B cell (primary cell): Measurements from ENCODE around the gene SIGLEC7. TPM values are rescaled to one million over a fixed set of nuclear protein-coding genes. Genes with fewer than 3 reads are reported as not detected.

ENCODE experiments used
- ATAC-seq: fragments of 200-7000 bp; cut with Tn5 transposase; one replicate; pipeline ENCODE4 v1.10.0; 2021; ENCODE audit warnings: low read depth, mild to moderate bottlenecking, moderate number of reproducible peaks, moderate library complexity
- CTCF ChIA-PET: fragments of 350-600 bp; sonication (Branson Sonifier 250); formaldehyde crosslinking; loops from one replicate; lab custom pipeline; 2021; ENCODE audit warnings: antibody characterized with exemption, inconsistent platforms; lab: Charles Lee
- POLR2A ChIA-PET: fragments of 350-600 bp; sonication (Branson Sonifier 250); formaldehyde crosslinking; loops from one replicate; lab custom pipeline; 2021; ENCODE audit warnings: antibody characterized with exemption; lab: Charles Lee
- DNase-seq: peaks from one replicate; pipeline ENCODE4 v3.0.0; 2013
- H2AFZ ChIP-seq: 2 replicates; pipeline ENCODE4 v1.6.1; 2012; ENCODE audit warnings: mild to moderate bottlenecking, low read depth, low read length; ENCODE audit not compliant: insufficient read depth, poor library complexity, severe bottlenecking
- H3K27ac ChIP-seq, 2 donors: 1 replicate in 1 of 2; 2 replicates in 1 of 2; pipeline ENCODE4 v1.5.1; 2012 to 2013; ENCODE audit warnings: low read length in 2 of 2, mild to moderate bottlenecking in 2 of 2, moderate library complexity in 1 of 2
- H3K27me3 ChIP-seq, 4 experiments: fragments of 200-600 bp in 1 of 4; sonication (generic) in 1 of 4; replicated peaks in 1 of 4; 1 replicate in 2 of 4; 2 replicates in 2 of 4; pipeline versions ENCODE4 v1.6.1 to v1.7.0; 2013 to 2016; ENCODE audit warnings: low read length in 3 of 4, mild to moderate bottlenecking in 2 of 4, mixed read lengths in 1 of 4, moderate library complexity in 1 of 4; ENCODE audit not compliant: insufficient read depth in 4 of 4, control insufficient read depth in 3 of 4; ENCODE audit errors: control extremely low read depth in 1 of 4
- H3K36me3 ChIP-seq, 2 experiments: replicated peaks in 1 of 2; 1 replicate in 1 of 2; 2 replicates in 1 of 2; pipeline versions ENCODE4 v1.6.1 to v1.7.1; 2013; ENCODE audit warnings: low read length in 1 of 2; ENCODE audit not compliant: insufficient read depth in 2 of 2, control insufficient read depth in 1 of 2; ENCODE audit errors: control extremely low read depth in 1 of 2, extremely low read depth in 1 of 2
- H3K4me1 ChIP-seq, 2 donors: fragments of 200-600 bp in 1 of 2; sonication (generic) in 1 of 2; 1 replicate in 1 of 2; 2 replicates in 1 of 2; pipeline versions ENCODE4 v1.5.1 to v1.6.1; 2013 to 2017; ENCODE audit warnings: low read length in 2 of 2; ENCODE audit not compliant: control insufficient read depth in 2 of 2, insufficient read depth in 2 of 2
- H3K4me2 ChIP-seq: replicated peaks from 2 replicates; pipeline ENCODE3; 2012; ENCODE audit warnings: mild to moderate bottlenecking, low read depth, low read length; ENCODE audit not compliant: poor library complexity, severe bottlenecking
- H3K4me3 ChIP-seq, 5 experiments: fragments of 200-600 bp in 1 of 5; sonication (generic) in 1 of 5; 1 replicate in 3 of 5; 2 replicates in 2 of 5; pipeline versions ENCODE4 v1.5.1 to v1.7.0; 2011 to 2016; ENCODE audit warnings: low read length in 4 of 5, mild to moderate bottlenecking in 4 of 5, low read depth in 2 of 5, control low read depth in 1 of 5, moderate library complexity in 1 of 5; ENCODE audit not compliant: insufficient read depth in 1 of 5; ENCODE audit errors: control extremely low read depth in 1 of 5, extremely low read depth in 1 of 5
- H3K79me2 ChIP-seq: fragments of 200-600 bp; sonication (generic); one replicate; pipeline ENCODE4 v1.6.0; 2016; ENCODE audit warnings: low read length; ENCODE audit not compliant: control insufficient read depth, insufficient read depth
- H3K9ac ChIP-seq: fragments of 200-600 bp; sonication (generic); 2 replicates; pipeline ENCODE4 v1.6.1; 2017; ENCODE audit warnings: mild to moderate bottlenecking, low read length, moderate library complexity
- H3K9me3 ChIP-seq, 3 donors: one replicate each; pipeline versions ENCODE4 v1.6.1 to v1.7.1; 2013; ENCODE audit warnings: low read length in 2 of 3; ENCODE audit not compliant: control insufficient read depth in 2 of 3, insufficient read depth in 1 of 3; ENCODE audit errors: control extremely low read depth in 1 of 3
- H4K20me1 ChIP-seq: 2 replicates; pipeline ENCODE4 v1.6.0; 2012; ENCODE audit warnings: mild to moderate bottlenecking, low read length; ENCODE audit not compliant: insufficient read depth, control insufficient read depth, poor library complexity, severe bottlenecking
- H3K27ac Mint-ChIP-seq: one replicate; pipeline ENCODE4 v1.8.0; 2021; ENCODE audit warnings: mixed read lengths
- H3K27me3 Mint-ChIP-seq: one replicate; pipeline ENCODE4 v1.8.0; 2021; ENCODE audit warnings: mixed read lengths
- H3K4me1 Mint-ChIP-seq: one replicate; pipeline ENCODE4 v1.8.0; 2021; ENCODE audit warnings: mixed read lengths
- H3K4me3 Mint-ChIP-seq: one replicate; pipeline ENCODE4 v1.8.0; 2021; ENCODE audit warnings: mixed read lengths
- H3K9me3 Mint-ChIP-seq: one replicate; pipeline ENCODE4 v1.8.0; 2022; ENCODE audit warnings: mixed read lengths; ENCODE audit not compliant: insufficient read depth
- CTCF ChIP-seq: fragments of 200-600 bp; IDR thresholded peaks from one replicate; pipeline ENCODE4 v1.8.0; 2022; ENCODE audit warnings: antibody characterized with exemption, mild to moderate bottlenecking
- EZH2 ChIP-seq: IDR thresholded peaks from 2 replicates; pipeline ENCODE4 v1.6.1; 2012; ENCODE audit warnings: borderline replicate concordance, low read depth, mild to moderate bottlenecking, moderate library complexity, low read length; ENCODE audit not compliant: insufficient read depth, poor library complexity, severe bottlenecking
- WGBS: methylation state at CpG from one replicate; pipeline ENCODE4 v1.1.5; 2013; ENCODE audit warnings: missing lambda C conversion rate; ENCODE audit not compliant: insufficient coverage; 5-methylcytosine and 5-hydroxymethylcytosine counted together
- intact Hi-C: fragments of 100-400 bp; cut with micrococcal nuclease; formaldehyde crosslinking; loops from one replicate; pipeline ENCODE4 v1.10.0; 2022
- polyA plus RNA-seq: library from polyadenylated mRNA; depleted of rRNA; stranded (reverse); fragments of >200 nt; gene quantifications from 2 replicates; pipeline ENCODE4 v1.2.3, GENCODE V29; 2012
- total RNA-seq, 2 donors: library from RNA; stranded (reverse); fragments of 120-200 nt in 1 of 2; gene quantifications; 1 replicate in 1 of 2; 2 replicates in 1 of 2; pipeline versions ENCODE4 v1.2.3 to v1.2.4, GENCODE V29; 2013 to 2022

The SIGLEC7 gene
- total and polyA plus RNA-seq, 2 donors (not counting 1 experiment from before 2014, with no cell fraction given), result 0.52 TPM; not detected in 1

- WGBS, result 57% methylated on average over 1 of the region's 1 CpG
- ChIA-PET POLR2A (no interaction called here), CTCF (no interaction called here)
- Mint-ChIP-seq H3K4me3 (no peak overlapping the region), H3K9me3 (no peaks in the 10 kb centered on the region), H3K27ac (no peak overlapping the region), H3K4me1 (no peaks in the 10 kb centered on the region), H3K27me3 (peaks cover 18% of the 10 kb centered on the region)
- Histone ChIP-seq H3K36me3 (no peaks in the 10 kb centered on the region), H2AFZ (no peak overlapping the region), H3K79me2 (no peaks in the 10 kb centered on the region), H3K9ac (no peak overlapping the region), H3K4me1 (no peaks in the 10 kb centered on the region), H3K9me3 (no peaks in the 10 kb centered on the region), H3K27me3 (no peaks in the 10 kb centered on the region), H3K4me3 (no peak overlapping the region), H3K27ac (no peak overlapping the region), H4K20me1 (no peaks in the 10 kb centered on the region), H3K4me2 (no peak overlapping the region)
- TF ChIP-seq CTCF, result no peak
- TF ChIP-seq EZH2, result no peak
- DNase-seq (no peak), ATAC-seq (no peak)
- intact Hi-C loops, result no loop called here
These were observed 37.2 kb downstream of the SIGLEC7 start for GRCh38 chr19:51179256-51179655.

GRCh38 chr19:51181377-51181912, 39.3 kb downstream of the SIGLEC7 start:
- POLR2A ChIA-PET, result no interaction called here
- H3K36me3 ChIP-seq, result no peaks in the 10 kb centered on the region
- 96% methylated on average over 39 of the region's 39 CpGs for whole genome bisulfite sequencing
- no peak for ATAC-seq
- H3K27ac Mint-ChIP-seq, result no peak overlapping the region
- H3K27me3 Mint-ChIP-seq, result peaks cover 31% of the 10 kb centered on the region
- intact Hi-C loops, result no loop called here
- H3K9ac ChIP-seq, result no peak overlapping the region
- no peak overlapping the region for H2AFZ ChIP-seq
- H3K4me3 Mint-ChIP-seq, result no peak overlapping the region
- no peaks in the 10 kb centered on the region for H3K79me2 ChIP-seq
- H4K20me1 ChIP-seq, result no peaks in the 10 kb centered on the region
- no peaks in the 10 kb centered on the region for H3K9me3 ChIP-seq
- no peak for DNase-seq
- TF ChIP-seq CTCF (no peak), EZH2 (no peak)
- CTCF ChIA-PET, result no interaction called here
- H3K9me3 Mint-ChIP-seq, result no peaks in the 10 kb centered on the region
- H3K27me3 ChIP-seq, result peaks cover 0 to 3% (median 0%) of the 10 kb centered on the region in 4 experiments
- no peak overlapping the region for H3K4me3 ChIP-seq
- H3K4me2 ChIP-seq, result no peak overlapping the region
- no peaks in the 10 kb centered on the region for H3K4me1 ChIP-seq
- no peaks in the 10 kb centered on the region for H3K4me1 Mint-ChIP-seq
- no peak overlapping the region for H3K27ac ChIP-seq
